Activated CD4-positive, alpha-beta T cell treated with anti-CD3 and anti-CD28 coated beads, Interleukin-10, Interleukin-2, amounts not matched to agents 100 ng/mL and 50 ng/mL, durations not matched to agents 16 hours and 8 hours (primary cell): ENCODE results near the gene LRP1.

Experiments used
- DNase-seq: peaks from one replicate; pipeline ENCODE4 v3.0.0-alpha.2; 2020

The LRP1 gene

DNA sequence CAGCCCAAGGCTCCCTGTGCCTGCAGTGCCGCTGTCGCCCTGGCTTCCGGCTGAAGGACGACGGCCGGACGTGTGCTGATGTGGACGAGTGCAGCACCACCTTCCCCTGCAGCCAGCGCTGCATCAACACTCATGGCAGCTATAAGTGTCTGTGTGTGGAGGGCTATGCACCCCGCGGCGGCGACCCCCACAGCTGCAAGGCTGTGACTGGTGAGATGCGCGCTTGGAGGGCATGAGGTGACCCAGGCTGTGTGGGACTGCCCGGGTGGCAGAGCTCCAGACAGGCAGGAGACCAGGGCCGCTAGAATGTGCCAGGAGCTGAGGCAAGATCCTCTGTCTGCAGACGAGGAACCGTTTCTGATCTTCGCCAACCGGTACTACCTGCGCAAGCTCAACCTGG is 68.7 kb downstream of the LRP1 start:
- DNase-seq = no peak

- no peak for DNase-seq
Measured at GRCh38 chr12:57198329-57198728, 70.0 kb downstream of the LRP1 start.

GRCh38 chr12:57199191-57199590 is 70.9 kb downstream of the LRP1 start:
- DNase-seq = no peak

GRCh38 chr12:57200497-57200896 is 72.2 kb downstream of the LRP1 start:
- DNase-seq = no peak

- DNase-seq = no peak
Measured at GRCh38 chr12:57201219-57201618, 72.9 kb downstream of the LRP1 start.

DNA sequence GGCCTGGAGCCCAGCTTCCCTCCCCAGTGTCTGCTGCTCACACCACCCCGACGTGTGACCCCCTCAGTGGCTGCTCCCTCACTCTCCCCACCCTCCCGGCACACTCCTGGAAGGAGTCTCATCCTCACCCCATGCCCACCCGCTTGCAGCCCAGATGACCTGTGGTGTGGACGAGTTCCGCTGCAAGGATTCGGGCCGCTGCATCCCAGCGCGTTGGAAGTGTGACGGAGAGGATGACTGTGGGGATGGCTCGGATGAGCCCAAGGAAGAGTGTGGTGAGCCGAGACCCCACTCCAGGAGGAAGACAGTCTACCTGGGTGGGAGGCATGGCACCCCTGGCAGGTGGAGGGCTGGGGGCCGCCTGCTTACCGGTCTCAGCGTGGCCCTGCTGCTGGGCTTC is 73.3 kb downstream of the LRP1 start:
- no peak for DNase-seq

- DNase-seq = no peak
Measured at GRCh38 chr12:57202321-57202720, 74.0 kb downstream of the LRP1 start.

DNA sequence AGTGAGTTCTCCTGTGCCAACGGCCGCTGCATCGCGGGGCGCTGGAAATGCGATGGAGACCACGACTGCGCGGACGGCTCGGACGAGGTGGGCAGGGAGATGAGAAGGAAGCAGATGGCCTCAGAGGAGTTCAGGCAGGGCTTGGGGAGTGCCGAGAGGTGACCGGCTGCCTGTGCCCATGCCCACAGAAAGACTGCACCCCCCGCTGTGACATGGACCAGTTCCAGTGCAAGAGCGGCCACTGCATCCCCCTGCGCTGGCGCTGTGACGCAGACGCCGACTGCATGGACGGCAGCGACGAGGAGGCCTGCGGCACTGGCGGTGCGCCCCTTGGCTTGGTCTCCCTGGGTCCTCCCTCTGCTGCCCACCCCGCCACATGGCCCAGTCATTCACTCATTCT is 74.9 kb downstream of the LRP1 start:
- no peak for DNase-seq

GRCh38 chr12:57203791-57204190 is 75.5 kb downstream of the LRP1 start:
- no peak for DNase-seq

GRCh38 chr12:57204454-57204853 is 76.2 kb downstream of the LRP1 start:
- DNase-seq = no peak

- no peak for DNase-seq
Measured at GRCh38 chr12:57205186-57205585, 76.9 kb downstream of the LRP1 start.

GRCh38 chr12:57205931-57206330 is 77.6 kb downstream of the LRP1 start:
- DNase-seq = no peak

- no peak for DNase-seq
Measured at GRCh38 chr12:57207731-57208630, 79.7 kb downstream of the LRP1 start.

DNA sequence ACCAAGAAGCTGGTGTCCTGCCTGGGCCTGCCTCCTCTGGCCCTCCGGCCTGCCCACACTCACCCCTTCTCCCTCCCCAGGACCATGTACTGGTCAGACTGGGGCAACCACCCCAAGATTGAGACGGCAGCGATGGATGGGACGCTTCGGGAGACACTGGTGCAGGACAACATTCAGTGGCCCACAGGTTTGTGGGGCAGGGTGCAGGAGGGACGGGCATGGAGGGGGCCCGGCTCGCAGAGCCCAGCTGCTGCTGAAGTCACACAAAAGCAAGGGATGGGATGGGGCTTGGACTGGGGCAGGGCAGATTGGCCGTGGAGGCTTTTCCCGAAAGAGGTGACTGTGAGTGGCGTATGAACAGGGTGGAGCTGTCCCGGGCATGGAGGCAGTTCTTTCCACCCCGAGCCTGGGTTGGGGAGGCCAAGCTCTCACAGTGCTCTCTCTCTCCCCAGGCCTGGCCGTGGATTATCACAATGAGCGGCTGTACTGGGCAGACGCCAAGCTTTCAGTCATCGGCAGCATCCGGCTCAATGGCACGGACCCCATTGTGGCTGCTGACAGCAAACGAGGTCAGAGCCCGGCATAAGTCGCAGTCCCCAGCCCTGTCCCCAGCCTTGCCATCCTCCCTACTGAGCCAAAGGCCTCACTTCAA is 80.5 kb downstream of the LRP1 start:
- DNase-seq = no peak

GRCh38 chr12:57209916-57210315 is 81.6 kb downstream of the LRP1 start:
- no peak for DNase-seq

DNA sequence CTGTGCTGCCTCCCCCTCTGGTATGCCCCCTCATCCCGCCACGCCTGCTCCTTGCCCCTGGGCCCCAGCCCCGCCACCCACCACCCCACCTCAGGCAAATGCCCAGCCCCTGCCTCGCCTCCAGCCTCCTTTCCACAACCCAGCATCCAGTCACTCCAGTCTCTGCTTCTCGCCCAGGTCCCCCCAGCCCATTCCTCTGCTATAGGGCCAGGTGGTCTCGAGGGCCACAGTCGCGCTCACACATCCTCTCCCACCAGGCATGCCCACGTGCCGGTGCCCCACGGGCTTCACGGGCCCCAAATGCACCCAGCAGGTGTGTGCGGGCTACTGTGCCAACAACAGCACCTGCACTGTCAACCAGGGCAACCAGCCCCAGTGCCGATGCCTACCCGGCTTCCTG is 82.2 kb downstream of the LRP1 start:
- DNase-seq = no peak

GRCh38 chr12:57210926-57211692 is 82.8 kb downstream of the LRP1 start:
- DNase-seq = no peak

- no peak for DNase-seq
Measured at GRCh38 chr12:57211791-57212700, 83.8 kb downstream of the LRP1 start.

DNA sequence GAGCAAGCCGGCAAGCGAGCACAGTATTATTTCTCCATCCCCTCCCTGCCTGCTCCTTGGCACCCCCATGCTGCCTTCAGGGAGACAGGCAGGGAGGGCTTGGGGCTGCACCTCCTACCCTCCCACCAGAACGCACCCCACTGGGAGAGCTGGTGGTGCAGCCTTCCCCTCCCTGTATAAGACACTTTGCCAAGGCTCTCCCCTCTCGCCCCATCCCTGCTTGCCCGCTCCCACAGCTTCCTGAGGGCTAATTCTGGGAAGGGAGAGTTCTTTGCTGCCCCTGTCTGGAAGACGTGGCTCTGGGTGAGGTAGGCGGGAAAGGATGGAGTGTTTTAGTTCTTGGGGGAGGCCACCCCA is 84.4 kb downstream of the LRP1 start:
- DNase-seq = no peak

DNA sequence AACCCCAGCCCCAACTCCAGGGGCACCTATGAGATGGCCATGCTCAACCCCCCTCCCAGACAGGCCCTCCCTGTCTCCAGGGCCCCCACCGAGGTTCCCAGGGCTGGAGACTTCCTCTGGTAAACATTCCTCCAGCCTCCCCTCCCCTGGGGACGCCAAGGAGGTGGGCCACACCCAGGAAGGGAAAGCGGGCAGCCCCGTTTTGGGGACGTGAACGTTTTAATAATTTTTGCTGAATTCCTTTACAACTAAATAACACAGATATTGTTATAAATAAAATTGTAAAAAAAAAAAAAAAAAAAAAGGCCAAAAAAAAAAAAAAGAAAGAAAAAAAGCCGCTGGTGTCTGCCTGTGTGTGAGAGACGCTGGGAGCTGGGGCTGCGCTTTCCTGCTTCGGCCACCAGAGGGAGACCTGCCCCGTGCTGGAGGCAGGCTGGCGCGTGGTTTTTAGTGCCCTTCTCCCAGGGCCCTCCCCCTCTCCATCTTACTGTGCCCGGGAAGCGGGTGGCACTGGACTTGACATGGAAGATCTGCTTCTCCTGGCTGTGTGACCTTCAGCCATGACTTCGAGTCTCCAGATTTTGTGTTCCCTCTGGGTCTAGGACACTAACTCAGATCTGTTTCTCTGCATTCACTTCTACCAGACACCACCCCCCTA is 84.9 kb downstream of the LRP1 start:
- peak; percentile 86 for DNase-seq

GRCh38 chr12:57213763-57214397 is 85.6 kb downstream of the LRP1 start:
- DNase-seq = no peak

GRCh38 chr12:57214398-57214781 is 86.1 kb downstream of the LRP1 start:
- DNase-seq = peak; percentile 73
